Activated T-helper 1 cell treated with anti-CD3 and anti-CD28 coated beads, Interleukin-12 subunit alpha, Interleukin-12 subunit beta, Interleukin-2, Interleukin-4 antibody, amounts not matched to agents 30 ng/mL and 10 ng/mL and 1 ng/mL, durations not matched to agents 14 hours and 24 hours and 36 hours (primary cell): ENCODE measurements around the gene ZNF12. TPM values are rescaled to one million over a fixed set of nuclear protein-coding genes. Genes with fewer than 3 reads are reported as not detected.
"Not testable (repeated sequence)": the region's sequence is repeated elsewhere in the genome, so short reads cannot be mapped to it uniquely, and the experiment has no call there.

Experiments used
- DNase-seq: peaks from one replicate; pipeline ENCODE4 v3.0.0; 2021; ENCODE audit warnings: low spot score
- H3K27ac Mint-ChIP-seq: one replicate; pipeline ENCODE4 v1.8.0; 2021; ENCODE audit warnings: mild to moderate bottlenecking, mixed read lengths
- H3K27me3 Mint-ChIP-seq: one replicate; pipeline ENCODE4 v1.8.0; 2022; ENCODE audit warnings: mild to moderate bottlenecking, moderate library complexity, mixed read lengths; ENCODE audit not compliant: insufficient read depth
- H3K36me3 Mint-ChIP-seq: one replicate; pipeline ENCODE4 v1.8.0; 2021; ENCODE audit warnings: low read depth, mixed read lengths
- H3K4me1 Mint-ChIP-seq: one replicate; pipeline ENCODE4 v1.8.0; 2021; ENCODE audit warnings: low read depth, mixed read lengths
- H3K4me3 Mint-ChIP-seq: one replicate; pipeline ENCODE4 v1.8.0; 2021; ENCODE audit warnings: mild to moderate bottlenecking, moderate library complexity, mixed read lengths
- H3K9me3 Mint-ChIP-seq: one replicate; pipeline ENCODE4 v1.8.0; 2021; ENCODE audit warnings: mixed read lengths
- intact Hi-C: fragments of 100-400 bp; cut with micrococcal nuclease; formaldehyde crosslinking; loops from one replicate; pipeline ENCODE4 v1.15.1; 2024
- total RNA-seq: library from RNA; stranded (reverse); gene quantifications from 2 replicates; pipeline ENCODE4 v1.2.3, GENCODE V29; 2022

ZNF12 gene
- total RNA-seq, 1 donor from 2014 or later: 19.7 TPM

DNA sequence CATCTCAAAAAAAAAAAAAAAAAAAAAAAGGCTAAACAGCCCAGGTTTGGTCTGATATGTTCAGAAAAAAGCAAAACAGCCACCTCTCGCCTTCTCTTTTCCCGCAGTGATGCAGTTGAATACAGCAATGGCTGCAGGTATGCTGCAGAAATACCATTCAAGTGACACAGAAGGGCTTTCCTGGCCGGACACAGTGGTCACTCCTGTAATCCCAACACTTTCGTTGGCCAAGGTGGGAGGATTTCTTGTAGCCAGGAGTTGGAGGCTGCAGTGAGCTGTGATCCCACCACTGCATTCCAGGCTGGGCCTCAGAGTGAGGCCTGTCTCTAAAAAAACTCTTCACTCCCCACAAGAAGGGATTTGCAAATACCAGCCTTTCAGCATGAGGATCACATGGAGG is 17.6 kb upstream of the ZNF12 start:
- not testable (repeated sequence) for DNase-seq, H3K36me3 Mint-ChIP-seq, H3K27ac Mint-ChIP-seq, H3K4me3 Mint-ChIP-seq, H3K4me1 Mint-ChIP-seq, H3K27me3 Mint-ChIP-seq, H3K9me3 Mint-ChIP-seq
- intact Hi-C loops: loop anchor here (10.0 kb wide), 1 partner anchor 920 kb away; the partner anchor contains the start of gene UMAD1

DNA sequence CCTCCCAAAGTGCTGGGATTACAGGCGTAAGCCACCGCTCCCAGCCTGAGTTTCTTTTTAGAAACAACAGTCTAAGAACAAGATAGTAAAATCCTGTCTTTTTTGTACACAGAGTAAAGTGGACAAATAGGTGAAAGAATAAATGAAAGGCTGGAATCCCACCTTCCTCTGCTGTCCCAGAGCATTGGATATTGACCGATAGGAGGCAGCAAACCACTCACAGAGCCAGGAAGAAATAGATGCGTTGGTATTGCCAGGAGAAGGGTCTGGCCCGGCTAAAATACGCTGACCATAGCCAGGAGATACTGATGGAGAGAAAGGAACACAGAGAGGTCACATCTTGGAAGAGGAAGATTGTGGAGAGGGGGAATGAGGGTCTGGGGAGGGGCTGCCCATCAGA is 11.4 kb upstream of the ZNF12 start:
- DNase-seq: no peak
- intact Hi-C loops: no loop called here
- Mint-ChIP-seq H3K9me3 (no peaks in the 10 kb centered on the region), H3K4me1 (peaks cover 7% of the 10 kb centered on the region), H3K36me3 (peaks cover 2% of the 10 kb centered on the region), H3K27me3 (peaks cover 19% of the 10 kb centered on the region), H3K4me3 (no peak overlapping the region), H3K27ac (no peak overlapping the region)

DNA sequence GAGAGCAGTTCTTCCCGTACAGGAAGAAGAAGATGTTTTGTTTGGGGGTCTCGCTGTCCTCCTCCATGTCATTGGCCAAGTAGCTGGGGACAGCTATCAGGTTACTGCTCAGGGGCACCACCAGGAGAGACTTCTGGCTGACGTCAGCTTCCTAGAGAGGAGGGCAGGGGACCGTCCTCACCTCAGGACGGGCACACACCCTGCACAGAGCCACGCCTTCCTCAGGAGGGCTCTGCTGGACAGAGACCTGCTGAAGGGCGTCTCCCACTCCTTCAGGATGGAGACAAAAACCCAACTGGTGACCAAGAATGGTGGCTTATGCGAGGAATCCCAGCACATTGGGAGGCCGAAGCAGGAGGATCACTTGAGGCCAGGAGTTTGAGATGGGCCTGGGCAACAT is 9.2 kb upstream of the ZNF12 start:
- H3K36me3 Mint-ChIP-seq, H3K4me1 Mint-ChIP-seq, H3K4me3 Mint-ChIP-seq, H3K27ac Mint-ChIP-seq, DNase-seq, H3K9me3 Mint-ChIP-seq, intact Hi-C loops: not testable (repeated sequence)
- peaks cover 17% of the 10 kb centered on the region for H3K27me3 Mint-ChIP-seq

DNA sequence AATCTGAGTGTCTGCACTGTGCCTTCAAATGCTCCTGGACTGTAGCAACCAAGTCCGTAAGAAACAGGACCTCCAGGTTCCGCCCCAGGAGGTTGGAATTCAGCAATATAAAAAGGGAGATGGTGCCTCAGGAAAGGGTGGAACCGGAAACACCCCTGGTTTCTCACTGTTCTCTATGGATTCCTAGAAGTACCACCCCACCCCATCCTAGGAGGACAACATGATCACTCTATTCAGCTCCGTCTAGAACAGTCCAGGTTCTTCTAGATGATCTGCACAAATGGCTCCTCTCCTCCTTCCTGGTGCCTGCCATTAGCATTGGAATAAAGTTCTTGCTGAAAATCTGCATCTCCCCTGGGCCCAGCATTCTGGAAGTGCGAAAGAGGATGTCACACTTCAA is 7.6 kb upstream of the ZNF12 start:
- H3K4me3 Mint-ChIP-seq: no peak overlapping the region
- H3K9me3 Mint-ChIP-seq: no peaks in the 10 kb centered on the region
- peaks cover 7% of the 10 kb centered on the region for H3K4me1 Mint-ChIP-seq
- intact Hi-C loops: no loop called here
- no peak overlapping the region for H3K27ac Mint-ChIP-seq
- H3K27me3 Mint-ChIP-seq: peaks cover 16% of the 10 kb centered on the region
- no peak for DNase-seq
- H3K36me3 Mint-ChIP-seq: peaks cover 2% of the 10 kb centered on the region

DNA sequence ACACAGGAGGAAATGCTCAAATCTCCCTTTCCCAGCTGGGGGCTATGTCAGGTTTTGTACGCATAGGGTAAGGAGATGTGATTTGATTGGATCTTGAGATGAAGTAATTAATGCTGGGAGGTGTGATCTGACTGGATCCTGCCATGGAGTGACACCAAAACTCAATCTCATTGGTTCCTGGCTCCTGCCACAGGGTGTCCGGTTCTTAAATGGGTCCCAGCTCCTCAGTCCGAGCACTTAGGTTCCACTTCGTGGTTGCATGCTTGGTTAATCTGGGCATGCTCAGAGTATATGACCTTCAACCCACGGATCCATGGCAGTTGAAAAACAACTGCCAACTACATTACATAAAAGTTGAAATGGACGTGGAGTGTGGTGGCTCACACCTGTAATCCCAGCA is 3.1 kb upstream of the ZNF12 start:
- intact Hi-C loops: loop anchor here (5.0 kb wide), 1 partner anchor 472 kb away; the partner anchor contains the start of gene C1GALT1
- H3K27ac Mint-ChIP-seq: no peak overlapping the region
- no peak for DNase-seq
- H3K4me3 Mint-ChIP-seq: no peak overlapping the region
- peaks cover 25% of the 10 kb centered on the region for H3K9me3 Mint-ChIP-seq
- peaks cover 2% of the 10 kb centered on the region for H3K27me3 Mint-ChIP-seq
- H3K4me1 Mint-ChIP-seq: peaks cover 18% of the 10 kb centered on the region
- peaks cover 20% of the 10 kb centered on the region for H3K36me3 Mint-ChIP-seq

DNA sequence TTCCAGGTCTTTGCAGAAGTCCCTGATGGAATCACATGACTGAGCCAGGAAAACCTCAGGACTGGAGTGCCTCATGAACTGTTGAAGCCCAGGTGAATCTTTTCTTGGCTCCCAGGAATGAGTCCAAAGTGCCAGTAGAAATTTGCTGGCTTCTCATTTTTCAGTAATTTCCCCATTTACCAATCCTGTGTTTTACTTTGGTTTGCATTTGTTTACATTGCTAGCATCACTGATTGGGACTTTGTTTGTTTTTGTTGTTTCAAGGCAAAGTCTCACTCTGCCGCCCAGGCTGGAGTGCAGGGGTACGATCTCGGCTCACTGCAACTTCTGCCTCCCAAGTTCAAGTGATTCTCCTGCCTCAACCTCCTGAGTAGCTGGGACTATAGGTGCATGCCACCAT is 1.6 kb upstream of the ZNF12 start:
- H3K27ac Mint-ChIP-seq: no peak overlapping the region
- H3K4me1 Mint-ChIP-seq: peaks cover 26% of the 10 kb centered on the region
- peaks cover 2% of the 10 kb centered on the region for H3K27me3 Mint-ChIP-seq
- H3K36me3 Mint-ChIP-seq: peaks cover 30% of the 10 kb centered on the region
- no peak for DNase-seq
- peak overlapping the region; percentile 75 for H3K4me3 Mint-ChIP-seq
- peaks cover 32% of the 10 kb centered on the region for H3K9me3 Mint-ChIP-seq
- intact Hi-C loops: loop anchor here (5.0 kb wide), 1 partner anchor 474 kb away; the partner anchor contains the start of gene C1GALT1

DNA sequence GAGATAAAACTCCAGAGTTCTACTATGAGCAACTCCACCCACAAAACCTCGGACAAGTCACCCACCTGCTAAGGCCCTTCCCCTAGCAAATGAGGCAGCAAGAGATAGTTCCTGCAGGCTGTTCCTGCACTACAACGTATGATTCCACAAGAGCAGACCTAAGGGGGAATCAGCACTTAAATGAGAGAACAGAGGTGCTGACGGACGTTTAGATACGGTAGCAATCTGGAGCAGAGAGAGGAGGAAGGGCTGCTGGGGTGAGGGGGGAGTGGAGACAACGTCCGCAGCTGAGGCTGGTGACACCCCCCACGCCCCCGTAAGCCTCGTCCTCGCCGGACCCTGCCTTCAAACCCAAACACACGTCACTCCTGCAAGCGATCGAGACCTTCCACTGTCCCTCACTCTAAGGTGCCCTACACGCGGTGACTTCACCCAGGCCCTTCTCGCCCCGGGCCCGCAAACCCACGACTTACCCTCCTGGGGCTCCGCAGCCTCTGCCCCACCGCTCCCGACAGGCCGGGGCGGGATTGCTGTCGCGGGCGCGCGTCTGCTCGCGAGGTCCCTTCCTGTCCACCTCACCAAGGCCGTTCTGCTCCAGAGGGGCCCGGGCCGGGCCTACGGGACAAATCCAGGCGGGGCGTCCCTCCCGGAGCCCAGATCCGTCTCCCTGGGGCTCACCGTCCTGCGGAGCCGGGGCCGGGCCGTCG is 635 bp downstream of the ZNF12 start:
- H3K27ac Mint-ChIP-seq: peak overlapping the region; percentile 90
- H3K4me3 Mint-ChIP-seq: peak overlapping the region; percentile 95
- peaks cover 2% of the 10 kb centered on the region for H3K27me3 Mint-ChIP-seq
- peaks cover 50% of the 10 kb centered on the region for H3K9me3 Mint-ChIP-seq
- intact Hi-C loops: loop anchor here (1.0 to 5.0 kb wide), 3 partner anchors 14 to 476 kb away; partner anchors contain the start of genes C1GALT1 and INTS15
- peak; percentile 21 for DNase-seq
- peaks cover 48% of the 10 kb centered on the region for H3K36me3 Mint-ChIP-seq
- H3K4me1 Mint-ChIP-seq: peaks cover 31% of the 10 kb centered on the region

DNA sequence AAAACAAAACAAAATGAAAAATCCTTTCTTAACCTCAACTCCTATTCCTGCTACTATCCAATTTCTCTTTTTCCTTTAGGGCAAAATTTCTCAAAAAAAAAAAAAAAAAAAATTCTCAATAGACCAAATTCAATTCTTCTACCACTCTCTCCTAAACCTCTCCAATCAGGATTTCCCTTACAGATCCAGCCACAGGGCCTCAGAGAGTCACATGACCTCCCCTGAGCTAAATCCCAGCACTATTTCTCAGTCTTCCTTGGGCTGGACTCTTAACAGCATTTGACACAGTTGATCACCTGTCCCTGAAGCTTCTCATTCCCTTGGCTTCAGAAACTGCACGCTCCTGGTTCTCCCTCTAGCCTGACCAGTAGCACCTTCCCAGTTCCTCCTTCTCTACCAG is 4.9 kb downstream of the ZNF12 start:
- Mint-ChIP-seq H3K27ac (no peak overlapping the region), H3K4me3 (no peak overlapping the region), H3K27me3 (no peaks in the 10 kb centered on the region), H3K36me3 (peaks cover 61% of the 10 kb centered on the region), H3K4me1 (peaks cover 25% of the 10 kb centered on the region), H3K9me3 (peaks cover 44% of the 10 kb centered on the region)
- DNase-seq: no peak
- intact Hi-C loops: no loop called here

DNA sequence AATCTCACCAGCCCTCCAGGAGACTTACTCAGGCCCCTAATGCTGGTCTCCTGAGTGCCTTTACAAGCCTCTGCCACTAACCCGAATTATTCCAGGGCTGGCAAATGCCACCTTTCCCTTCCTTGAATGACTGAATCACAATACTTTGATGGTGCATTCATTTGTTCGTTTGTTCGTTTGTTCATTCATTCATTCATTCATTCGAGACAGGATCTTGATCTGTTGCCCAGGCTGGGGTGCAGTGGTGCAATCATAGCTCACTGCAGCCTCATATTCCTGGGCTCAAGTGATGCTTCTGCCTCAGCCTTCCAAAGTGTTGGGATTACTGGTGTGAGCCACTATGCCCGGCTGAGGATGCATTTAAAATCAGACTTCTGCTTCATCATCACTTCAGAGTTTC is 6.0 kb downstream of the ZNF12 start:
- no peak for DNase-seq
- intact Hi-C loops: no loop called here
- H3K9me3 Mint-ChIP-seq: peaks cover 44% of the 10 kb centered on the region

DNA sequence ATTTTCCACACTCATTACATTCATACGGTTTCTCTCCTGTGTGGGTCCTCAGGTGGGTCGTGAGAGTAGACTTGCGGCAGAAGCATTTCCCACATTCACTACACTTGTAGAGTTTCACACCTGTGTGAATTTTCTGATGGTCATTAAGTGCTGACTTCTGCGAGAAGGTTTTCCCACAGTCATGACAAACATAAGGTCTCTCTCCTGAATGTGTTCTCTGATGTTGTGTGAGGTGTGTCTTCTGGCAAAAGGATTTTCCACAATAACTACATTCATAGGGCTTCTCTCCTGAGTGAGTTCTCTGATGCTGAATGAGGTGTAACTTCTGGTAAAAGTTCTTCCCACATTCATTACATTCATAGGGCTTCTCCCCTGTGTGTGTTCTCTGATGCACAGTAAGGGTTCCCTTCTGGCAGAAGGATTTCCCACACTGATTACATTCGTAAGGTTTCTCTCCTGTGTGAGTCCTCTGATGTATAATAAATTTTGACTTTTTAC is 15.1 kb downstream of the ZNF12 start:
- intact Hi-C loops: loop anchor here (1.0 kb wide), 1 partner anchor 15 kb away; the partner anchor contains the start of gene ZNF12
- Mint-ChIP-seq H3K9me3 (peaks cover 76% of the 10 kb centered on the region), H3K4me3 (no peak overlapping the region), H3K36me3 (peaks cover 27% of the 10 kb centered on the region), H3K27me3 (no peaks in the 10 kb centered on the region), H3K4me1 (no peaks in the 10 kb centered on the region), H3K27ac (no peak overlapping the region)
- DNase-seq: no peak

More for the DNA sequence above, 6.0 kb downstream of the ZNF12 start:
- Mint-ChIP-seq H3K27ac (no peak overlapping the region), H3K4me1 (peaks cover 23% of the 10 kb centered on the region), H3K36me3 (peaks cover 60% of the 10 kb centered on the region), H3K27me3 (no peaks in the 10 kb centered on the region), H3K4me3 (no peak overlapping the region)

DNA sequence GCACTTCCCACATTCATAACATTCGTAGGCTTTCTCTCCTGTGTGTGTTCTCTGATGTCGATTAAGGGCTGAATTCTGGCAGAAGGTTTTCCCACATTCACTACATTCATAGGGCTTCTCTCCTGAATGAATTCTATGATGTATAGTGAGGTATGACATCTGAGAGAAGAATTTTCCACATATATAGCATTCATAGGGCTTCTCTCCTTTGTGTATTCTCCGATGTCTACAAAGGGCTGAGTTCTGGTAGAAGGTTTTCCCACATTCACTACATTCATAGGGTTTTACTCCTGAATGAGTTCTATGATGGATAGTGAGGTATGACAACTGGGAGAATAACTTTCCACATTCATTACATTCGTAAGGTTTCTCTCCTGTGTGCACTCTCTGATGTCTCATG is 15.6 kb downstream of the ZNF12 start:
- Mint-ChIP-seq H3K4me3 (no peak overlapping the region), H3K4me1 (no peaks in the 10 kb centered on the region), H3K36me3 (peaks cover 32% of the 10 kb centered on the region), H3K9me3 (peaks cover 81% of the 10 kb centered on the region), H3K27ac (no peak overlapping the region), H3K27me3 (no peaks in the 10 kb centered on the region)
- intact Hi-C loops: no loop called here
- no peak for DNase-seq

DNA sequence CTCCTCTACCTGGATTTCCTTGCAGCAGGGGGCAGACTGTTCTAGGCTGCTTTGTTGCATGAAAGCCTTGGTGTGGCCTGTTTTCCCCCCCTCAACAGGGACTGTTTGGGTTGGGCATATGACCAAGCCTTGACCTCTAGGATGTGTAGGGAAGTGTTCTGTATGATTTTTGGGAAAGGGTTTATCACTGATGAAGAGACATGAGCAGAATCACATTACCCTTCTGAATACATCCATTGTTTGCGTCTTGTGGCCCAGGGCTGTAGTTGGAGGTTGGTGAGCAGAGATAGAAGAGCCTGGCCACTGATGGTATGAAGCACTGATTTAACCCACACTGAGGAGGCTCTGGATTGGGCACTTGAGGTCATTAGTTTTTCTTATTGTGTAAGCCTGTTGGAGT is 26.6 kb downstream of the ZNF12 start:
- Mint-ChIP-seq H3K27me3 (no peaks in the 10 kb centered on the region), H3K36me3 (peaks cover 12% of the 10 kb centered on the region), H3K4me3 (no peak overlapping the region), H3K4me1 (no peaks in the 10 kb centered on the region), H3K9me3 (peaks cover 82% of the 10 kb centered on the region), H3K27ac (no peak overlapping the region)
- no peak for DNase-seq
- intact Hi-C loops: no loop called here

DNA sequence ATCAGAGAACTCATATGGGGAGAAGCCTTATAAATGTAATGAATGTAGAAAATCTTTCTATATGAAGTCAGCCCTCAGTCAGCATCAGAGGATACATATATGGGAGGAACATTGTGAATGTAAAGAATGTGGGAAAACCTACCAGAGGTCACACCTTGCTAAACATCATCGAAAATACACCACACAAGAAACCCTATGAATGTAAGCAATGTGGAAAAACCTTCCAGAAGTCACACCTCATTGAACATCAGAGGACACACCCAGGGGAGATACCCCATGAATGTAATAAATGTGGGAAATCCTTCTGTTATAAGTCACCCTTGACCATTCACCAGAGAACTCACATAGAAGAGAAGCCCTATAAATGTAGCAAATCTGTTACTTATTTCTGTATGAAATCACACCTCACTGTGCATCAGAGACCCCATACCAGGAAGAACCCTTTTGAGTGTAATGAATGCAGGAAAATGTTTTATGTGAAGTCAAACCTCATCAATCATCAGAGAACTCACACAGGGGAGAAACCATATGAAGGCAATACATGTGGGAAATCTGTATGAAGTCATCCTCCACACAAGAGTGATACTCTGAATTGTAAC is 30.8 kb downstream of the ZNF12 start:
- Mint-ChIP-seq H3K27ac (no peak overlapping the region), H3K9me3 (peaks cover 68% of the 10 kb centered on the region), H3K4me3 (no peak overlapping the region), H3K27me3 (no peaks in the 10 kb centered on the region), H3K36me3 (peaks cover 4% of the 10 kb centered on the region), H3K4me1 (no peaks in the 10 kb centered on the region)
- intact Hi-C loops: no loop called here
- DNase-seq: no peak
